HG03457 (cell line): Measurements from ENCODE around the gene ENTPD1.
"Not testable (repeated sequence)": the region's sequence is repeated elsewhere in the genome, so short reads cannot be mapped to it uniquely, and the experiment has no call there.

Source experiments
- ATAC-seq: cut with Tn5 transposase; IDR thresholded peaks from one replicate; pipeline ENCODE4 v1.9.1; 2021; ENCODE audit warnings: moderate number of reproducible peaks; ENCODE audit not compliant: unreplicated experiment

Gene ENTPD1

DNA sequence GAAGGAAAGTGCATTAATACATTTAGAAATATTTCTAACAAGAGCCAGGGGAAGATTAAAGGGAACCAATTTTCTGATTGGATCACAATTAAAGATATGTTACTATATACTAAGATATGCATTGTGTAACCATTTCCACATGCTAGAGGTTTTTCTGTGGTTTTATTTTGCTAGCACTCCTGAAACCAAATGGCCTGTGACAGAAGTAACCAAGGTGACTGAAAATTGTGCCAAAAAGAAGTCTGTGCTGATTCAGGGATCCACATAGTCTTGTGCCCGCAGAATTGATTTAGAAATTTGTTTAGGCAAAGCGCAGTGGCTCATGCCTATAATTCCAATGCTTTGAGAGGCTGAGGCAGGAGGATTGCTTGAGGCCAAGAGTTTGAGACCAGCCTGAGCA is 153.6 kb downstream of the ENTPD1 start:
- ATAC-seq = no peak

- not testable (repeated sequence) for ATAC-seq
Observed at GRCh38 chr10:95916039-95916438, 160.1 kb downstream of the ENTPD1 start.
